Head of caudate nucleus (tissue), 42 donors: ENCODE measurements around the gene SLC35G3.
"Not testable (repeated sequence)": the region's sequence is repeated elsewhere in the genome, so short reads cannot be mapped to it uniquely, and the experiment has no call there.

Source experiments
- DNase-seq, 42 donors: peaks; one replicate each; pipeline versions ENCODE4 v3.0.0 to v3.0.0-alpha.2; 2020 to 2021; ENCODE audit warnings: mixed read lengths in 7 of 42
- intact Hi-C: fragments of 100-400 bp; cut with DNase I; formaldehyde crosslinking; loops from one replicate; pipeline ENCODE4 v1.15.0; 2022

Gene SLC35G3

DNA sequence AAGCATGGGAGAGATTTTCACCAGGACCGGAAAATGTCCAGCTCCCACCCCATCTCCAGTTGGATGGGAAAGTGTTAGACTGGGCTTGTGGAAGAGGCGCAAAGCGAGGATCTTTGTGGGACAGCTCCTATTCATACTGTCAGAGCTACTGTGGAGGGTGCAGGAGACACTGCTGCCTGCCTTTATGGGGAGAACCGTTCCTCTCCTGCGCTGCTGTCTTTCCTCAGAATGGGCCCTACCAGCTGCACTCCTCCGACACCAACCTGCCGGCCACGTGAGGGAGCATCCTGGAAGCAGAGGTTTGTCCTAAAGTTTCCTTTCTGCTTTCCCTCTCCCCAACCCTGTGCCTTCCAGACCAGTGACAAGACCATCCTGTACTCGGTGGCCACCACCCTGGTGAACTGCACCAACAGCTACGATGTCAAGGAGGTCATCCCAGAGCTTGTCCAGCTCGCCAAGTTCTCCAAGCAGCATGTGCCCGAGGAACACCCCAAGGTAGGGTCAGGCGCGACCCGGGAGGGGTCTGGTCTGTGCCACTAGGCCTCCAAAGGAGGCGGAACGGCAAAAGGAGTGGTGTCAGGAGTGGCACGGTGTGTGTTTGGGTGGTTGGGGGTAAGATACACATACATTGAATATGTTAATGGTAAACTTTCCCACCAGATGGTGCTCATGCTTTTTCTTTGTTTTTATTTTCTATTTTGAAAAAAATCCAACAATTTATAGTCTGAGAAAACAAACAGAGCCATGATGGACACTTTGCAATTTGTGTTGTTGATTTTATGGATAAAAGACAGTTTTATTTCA, 23.0 kb downstream of the SLC35G3 start:
- DNase-seq: no peak
- intact Hi-C loops: no loop called here

- DNase-seq: no peak
- intact Hi-C loops: no loop called here
These were observed 24.3 kb downstream of the SLC35G3 start for GRCh38 chr17:35169835-35170363.

- DNase-seq: no peak
- intact Hi-C loops: no loop called here
These were observed 26.5 kb downstream of the SLC35G3 start for GRCh38 chr17:35167666-35168065.

DNA sequence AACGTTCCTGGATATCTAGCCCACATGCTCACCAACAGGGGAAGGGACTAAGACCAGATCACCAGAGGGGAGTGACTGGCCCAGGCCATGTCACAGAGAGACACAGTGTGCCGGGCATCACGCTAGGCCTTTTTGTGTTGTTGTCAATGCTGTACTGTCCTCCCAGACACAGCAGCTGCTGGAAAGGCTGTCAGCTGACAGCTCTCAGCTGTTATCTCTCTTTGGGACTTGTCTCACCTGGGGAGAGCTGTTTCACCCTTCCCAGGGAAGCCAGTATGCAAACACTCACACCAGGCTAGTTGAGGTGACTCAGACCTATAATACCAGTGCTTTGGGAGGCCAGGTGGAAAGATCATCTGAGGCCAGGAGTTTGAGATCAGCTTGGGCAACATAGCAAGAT, 27.1 kb downstream of the SLC35G3 start:
- peak in 8 of 42 donors; percentile 11 to 67 (median 30) for DNase-seq
- intact Hi-C loops: no loop called here

DNA sequence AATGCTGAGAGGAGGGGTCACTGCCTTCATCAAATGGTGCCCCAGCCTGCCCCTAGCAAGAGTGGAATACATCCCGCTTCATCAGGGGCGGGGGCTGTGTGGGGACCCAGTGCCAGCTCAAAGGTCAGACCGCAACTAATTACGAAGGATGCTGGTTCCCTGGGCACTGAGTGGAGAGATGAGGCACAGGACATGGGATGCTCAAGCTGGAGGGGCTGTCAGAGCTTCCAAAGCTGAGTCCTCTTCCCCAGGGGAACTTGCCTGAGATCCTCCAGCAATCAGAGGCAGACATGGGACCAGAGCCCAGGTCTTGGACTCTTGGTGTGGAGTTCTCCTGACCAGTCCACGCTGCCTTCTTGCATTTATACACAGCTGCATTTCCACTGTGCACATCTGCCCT, 27.7 kb downstream of the SLC35G3 start:
- DNase-seq: no peak
- intact Hi-C loops: no loop called here

DNA sequence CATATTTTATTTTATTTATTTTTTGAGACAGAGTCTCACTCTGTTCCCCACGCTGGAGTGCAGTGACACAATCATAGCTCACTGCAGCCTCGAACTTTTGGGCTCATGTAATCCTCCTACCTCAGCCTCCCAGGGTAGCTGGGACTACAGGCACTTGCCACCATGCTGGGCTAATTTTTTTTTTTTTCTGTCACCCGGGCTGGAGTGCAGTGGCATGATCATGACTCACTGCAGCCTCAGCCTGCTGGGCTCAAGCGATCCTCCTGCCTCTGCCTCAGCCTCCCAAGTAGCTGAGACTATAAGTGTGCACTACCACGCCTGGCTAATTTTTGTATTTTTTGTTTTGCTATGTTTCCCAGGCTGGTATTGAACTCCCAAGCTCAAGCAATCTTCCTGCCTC, 29.5 kb downstream of the SLC35G3 start:
- DNase-seq: no peak
- intact Hi-C loops: no loop called here

- intact Hi-C loops: no loop called here
- no peak for DNase-seq
These were observed 30.3 kb downstream of the SLC35G3 start for GRCh38 chr17:35163886-35164285.

- intact Hi-C loops: no loop called here
These were observed 31.4 kb downstream of the SLC35G3 start for GRCh38 chr17:35162755-35163154.

DNA sequence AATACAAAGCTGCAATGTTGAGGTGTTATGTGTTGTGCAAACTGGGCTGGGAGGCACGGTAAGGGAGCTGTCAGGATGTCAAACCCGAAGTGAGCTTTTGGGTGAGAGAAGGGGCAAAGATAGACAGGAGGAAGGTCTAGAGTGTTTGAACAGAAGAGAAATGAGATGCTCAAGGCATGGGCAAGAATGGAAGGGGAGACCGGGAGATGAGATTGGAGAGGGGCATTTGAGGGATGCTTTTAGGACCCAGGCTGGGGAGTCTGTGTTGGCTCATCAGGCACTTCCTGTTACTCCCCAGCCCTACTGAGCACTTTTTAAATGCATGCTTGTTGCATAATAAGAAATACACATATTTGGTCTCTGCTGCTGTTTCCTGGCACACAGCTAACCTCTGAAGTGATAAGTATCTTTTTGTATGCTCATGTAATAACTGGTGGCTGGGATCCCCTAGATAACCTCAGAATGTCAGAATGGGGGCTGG, 32.9 kb downstream of the SLC35G3 start:
- DNase-seq: no peak
- intact Hi-C loops: no loop called here

More at GRCh38 chr17:35162755-35163154, 31.4 kb downstream of the SLC35G3 start:
- DNase-seq: no peak

DNA sequence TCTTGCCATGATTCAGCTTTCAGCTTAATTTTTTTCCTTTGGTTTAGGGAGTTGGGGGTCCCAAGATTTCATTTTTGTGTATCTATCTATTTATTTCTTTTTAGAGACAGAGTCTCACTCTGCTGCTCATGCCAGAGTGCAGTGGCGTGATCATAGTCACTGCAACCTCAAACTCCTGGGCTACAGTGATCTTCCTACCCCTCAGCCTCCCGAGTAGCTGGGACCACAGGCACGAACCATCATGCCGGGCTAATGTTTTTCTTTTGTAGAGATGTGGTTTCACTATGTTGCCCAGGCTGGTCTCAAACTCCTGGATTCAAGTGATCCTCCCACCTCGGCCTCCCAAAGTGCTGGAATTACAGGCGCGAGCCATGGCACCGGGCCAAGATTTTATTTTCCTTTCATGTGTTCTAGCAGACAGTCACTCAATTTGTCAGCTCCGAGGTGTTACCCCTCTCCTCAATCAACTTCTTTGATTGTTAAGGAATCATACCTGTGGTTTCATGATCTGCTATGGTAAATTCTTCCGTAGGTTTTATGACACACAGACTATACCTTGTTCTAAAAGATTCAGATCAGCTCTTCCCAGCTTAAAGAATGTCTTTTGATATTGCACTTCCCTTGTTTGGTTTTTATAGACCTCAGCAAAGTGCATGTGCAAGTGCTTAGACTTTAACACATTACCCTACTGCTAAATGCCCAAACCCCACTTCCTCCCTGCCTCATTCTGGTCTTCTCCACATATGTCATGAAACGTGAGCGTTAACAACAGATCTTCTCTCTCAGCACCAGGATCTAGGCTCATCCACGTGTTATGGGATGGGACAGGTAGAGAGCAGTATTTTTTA, 33.6 kb downstream of the SLC35G3 start:
- intact Hi-C loops: no loop called here
- no peak for DNase-seq

GRCh38 chr17:35159940-35160339, 34.3 kb downstream of the SLC35G3 start:
- no peak for DNase-seq
- intact Hi-C loops: no loop called here

GRCh38 chr17:35155246-35155645, 38.9 kb downstream of the SLC35G3 start:
- DNase-seq: no peak
- intact Hi-C loops: no loop called here

DNA sequence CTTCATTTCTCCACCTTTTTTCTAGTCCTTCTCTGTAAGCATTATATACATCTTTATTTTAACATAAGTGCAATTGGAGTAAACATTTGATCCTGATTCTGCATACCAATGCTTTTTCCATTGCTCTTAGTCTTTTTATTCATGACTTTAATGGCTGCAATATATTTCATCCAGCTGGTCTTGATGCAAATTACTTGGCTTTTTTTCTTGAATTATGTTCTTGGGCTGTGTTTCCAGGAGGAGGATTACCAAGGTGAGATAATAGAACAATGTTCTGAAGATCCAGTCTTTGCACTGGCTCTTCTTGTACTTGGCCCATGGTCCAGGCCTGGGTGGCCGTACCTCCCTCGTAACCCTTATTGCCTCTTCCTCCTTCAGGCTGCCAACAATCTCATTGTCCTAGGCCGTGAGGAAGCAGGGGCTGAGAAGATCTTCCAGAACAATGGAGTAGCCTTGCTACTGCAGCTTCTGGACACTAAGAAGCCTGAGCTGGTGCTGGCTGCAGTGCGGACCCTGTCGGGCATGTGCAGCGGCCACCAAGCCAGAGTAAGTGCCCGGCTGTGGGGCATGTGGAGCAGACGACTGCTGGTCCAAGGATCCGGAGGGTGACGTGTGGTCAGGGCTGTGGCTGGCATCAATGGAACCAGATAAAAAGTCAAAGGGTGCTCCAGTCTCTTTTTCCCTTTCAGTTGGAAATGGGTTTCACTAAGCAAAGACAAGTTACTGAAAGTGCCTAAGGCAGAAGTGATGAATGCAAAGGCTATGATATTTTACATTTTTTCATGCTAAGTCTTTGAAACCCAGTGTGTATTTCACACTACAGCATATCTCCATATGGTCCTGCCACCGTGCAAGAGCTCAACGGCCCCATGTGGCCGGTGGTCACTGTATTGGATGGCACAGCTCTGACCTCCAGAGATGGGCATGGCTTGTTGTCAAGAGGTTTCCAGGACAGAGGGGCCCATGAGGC, 39.7 kb downstream of the SLC35G3 start:
- DNase-seq: no peak
- intact Hi-C loops: no loop called here

DNA sequence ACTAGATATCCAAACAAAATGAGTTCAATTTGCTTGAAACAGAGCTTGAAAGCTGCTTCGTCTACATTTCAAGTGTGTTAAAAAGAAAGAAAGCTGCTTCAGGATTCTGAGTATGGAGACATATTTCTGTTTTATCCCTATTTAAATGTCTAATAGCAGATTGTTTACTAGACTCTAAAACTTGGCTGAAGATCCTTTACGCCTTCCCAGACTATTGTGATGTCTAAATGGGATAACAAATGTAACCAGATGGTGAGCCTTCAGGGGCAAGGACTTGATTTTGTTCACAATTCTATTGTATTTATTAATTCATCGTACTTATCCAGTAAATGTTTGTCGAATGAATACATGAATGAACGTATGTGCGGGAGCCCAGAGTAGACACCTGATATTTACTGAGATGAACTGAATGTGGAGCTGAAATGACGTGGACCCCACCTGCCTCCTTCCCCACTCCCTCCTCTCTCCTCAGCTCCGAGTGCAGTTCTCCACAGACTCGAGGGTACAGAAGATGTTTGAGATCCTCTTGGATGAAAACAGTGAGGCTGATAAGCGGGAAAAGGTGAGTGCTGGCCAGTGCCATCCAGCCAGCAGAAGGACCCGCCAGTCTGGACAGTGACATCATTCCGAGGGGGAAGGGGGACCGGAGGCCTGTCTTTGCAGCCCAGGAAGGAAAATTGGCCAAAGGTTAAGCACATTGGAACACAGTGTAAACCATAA, 41.6 kb downstream of the SLC35G3 start:
- intact Hi-C loops: no loop called here
- no peak for DNase-seq

- DNase-seq, intact Hi-C loops: not testable (repeated sequence)
These were observed 43.1 kb downstream of the SLC35G3 start for GRCh38 chr17:35151080-35151479.

DNA sequence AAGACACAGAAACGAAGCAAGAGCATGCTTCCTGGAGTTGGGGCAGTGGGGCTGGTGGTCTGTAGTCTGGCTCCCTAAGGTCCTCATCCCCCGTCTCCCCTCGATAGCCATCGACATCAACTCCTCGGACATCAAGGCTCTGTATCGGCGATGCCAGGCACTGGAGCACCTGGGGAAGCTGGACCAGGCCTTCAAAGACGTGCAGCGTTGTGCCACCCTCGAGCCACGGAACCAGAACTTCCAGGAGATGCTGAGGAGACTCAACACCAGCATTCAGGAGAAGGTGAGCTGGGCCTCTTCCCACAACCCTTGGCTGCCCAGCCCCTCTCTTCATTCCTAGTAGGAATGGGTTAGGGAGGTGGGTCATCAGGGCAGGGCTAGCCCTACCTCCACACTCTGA, 44.3 kb downstream of the SLC35G3 start:
- intact Hi-C loops: no loop called here
- no peak for DNase-seq

GRCh38 chr17:35148144-35148543, 46.0 kb downstream of the SLC35G3 start:
- intact Hi-C loops: no loop called here
- DNase-seq: no peak

GRCh38 chr17:35147375-35147905, 46.8 kb downstream of the SLC35G3 start, which contains the start of gene UNC45B:
Gene UNC45B (plus strand): TSS chr17:35147817. CDS start chr17:35148264, 447 bp downstream.
- DNase-seq: no peak
- intact Hi-C loops: no loop called here
